Measurements from ENCODE around the gene TTC5. TPM values are rescaled to one million over a fixed set of nuclear protein-coding genes. Genes with fewer than 3 reads are reported as not detected.
A peak's percentile ranks its signal among the peaks of the same experiment; 100 is the strongest.
"Not testable (repeated sequence)": the region's sequence is repeated elsewhere in the genome, so short reads cannot be mapped to it uniquely, and the experiment has no call there.

Gene TTC5
- total and polyA plus RNA-seq, 3 experiments from 2014 or later = 21.5 to 35.0 (median 33.2) TPM

- POLR2A ChIA-PET; CTCF ChIA-PET; DNase-seq; H3K4me1 ChIP-seq (ENCODE audit: insufficient read depth, low read length); H3K4me1 Mint-ChIP-seq; H3K9me3 Mint-ChIP-seq; H3K27me3 Mint-ChIP-seq; H3K27ac Mint-ChIP-seq; H3K4me3 Mint-ChIP-seq; H3K27ac ChIP-seq (ENCODE audit: low read depth, low read length); H3K9me3 ChIP-seq (ENCODE audit: low read length); H3K36me3 ChIP-seq (ENCODE audit: insufficient read depth, low read length); H3K27me3 ChIP-seq (ENCODE audit: insufficient read depth, low read length, poor library complexity, severe bottlenecking); H3K4me3 ChIP-seq (ENCODE audit: low read length): not testable (repeated sequence)
- H3K36me3 Mint-ChIP-seq = peaks cover 6 to 32% (median 11%) of the 10 kb centered on the region in 3 donors
Measured at GRCh38 chr14:20264361-20264760, 41.4 kb downstream of the TTC5 start.

- Mint-ChIP-seq H3K27ac (no peak overlapping the region), H3K27me3 (no peaks in the 10 kb centered on the region), H3K9me3 (peaks cover 0 to 1% (median 0%) of the 10 kb centered on the region in 5 donors), H3K4me1 (no peaks in the 10 kb centered on the region), H3K36me3 (peaks cover 6 to 29% (median 11%) of the 10 kb centered on the region in 3 donors), H3K4me3 (no peak overlapping the region)
- no peaks in the 10 kb centered on the region for H3K27me3 ChIP-seq (ENCODE audit: insufficient read depth, low read length, poor library complexity, severe bottlenecking)
- ChIA-PET POLR2A (no interaction called here), CTCF (no interaction called here)
- H3K9me3 ChIP-seq (ENCODE audit: low read length) = no peaks in the 10 kb centered on the region
- no peaks in the 10 kb centered on the region for H3K4me1 ChIP-seq (ENCODE audit: insufficient read depth, low read length)
- peak overlapping the region; percentile 8 for H3K27ac ChIP-seq (ENCODE audit: low read depth, low read length)
- no peak overlapping the region for H3K4me3 ChIP-seq (ENCODE audit: low read length)
- no peak for DNase-seq
- no peaks in the 10 kb centered on the region for H3K36me3 ChIP-seq (ENCODE audit: insufficient read depth, low read length)
Measured at GRCh38 chr14:20262642-20263128, 43.1 kb downstream of the TTC5 start.

GRCh38 chr14:20247646-20248246, 58.0 kb downstream of the TTC5 start:
- Mint-ChIP-seq H3K27me3 (no peaks in the 10 kb centered on the region), H3K4me1 (no peaks in the 10 kb centered on the region), H3K4me3 (no peak overlapping the region), H3K9me3 (peaks cover 4 to 25% (median 12%) of the 10 kb centered on the region in 5 donors), H3K36me3 (peaks cover 4 to 15% (median 5%) of the 10 kb centered on the region in 3 donors), H3K27ac (no peak overlapping the region)
- no peaks in the 10 kb centered on the region for H3K27me3 ChIP-seq (ENCODE audit: insufficient read depth, low read length, poor library complexity, severe bottlenecking)
- ChIA-PET POLR2A (no interaction called here), CTCF (no interaction called here)
- H3K4me3 ChIP-seq (ENCODE audit: low read length) = no peak overlapping the region
- H3K9me3 ChIP-seq (ENCODE audit: low read length) = no peaks in the 10 kb centered on the region
- H3K27ac ChIP-seq (ENCODE audit: low read depth, low read length) = no peak overlapping the region
- no peak for DNase-seq
- no peaks in the 10 kb centered on the region for H3K4me1 ChIP-seq (ENCODE audit: insufficient read depth, low read length)
- no peaks in the 10 kb centered on the region for H3K36me3 ChIP-seq (ENCODE audit: insufficient read depth, low read length)

Other genes with a start within 250 kb of the TTC5 start
- gene OR4L1, start 245.9 kb downstream of the TTC5 start, total RNA-seq = not detected
- not detected for gene OR4L1, start 245.9 kb downstream of the TTC5 start, polyA plus RNA-seq
- not detected for gene OR4K17, start 195.2 kb downstream of the TTC5 start, total RNA-seq
- gene OR4K17, start 195.2 kb downstream of the TTC5 start, polyA plus RNA-seq = not detected
- not detected for gene OR4N5, start 167.1 kb downstream of the TTC5 start, total RNA-seq
- gene OR4N5, start 167.1 kb downstream of the TTC5 start, polyA plus RNA-seq = not detected
- not detected for gene OR11G2, start 115.1 kb downstream of the TTC5 start, total RNA-seq
- not detected for gene OR11G2, start 115.1 kb downstream of the TTC5 start, polyA plus RNA-seq
- not detected for gene OR11H6, start 82.2 kb downstream of the TTC5 start, total RNA-seq
- gene OR11H6, start 82.2 kb downstream of the TTC5 start, polyA plus RNA-seq = not detected
- gene OR11H7, start 77.0 kb downstream of the TTC5 start, total RNA-seq = not detected
- not detected for gene OR11H7, start 77.0 kb downstream of the TTC5 start, polyA plus RNA-seq
- gene OR11H4, start 66.7 kb downstream of the TTC5 start, total RNA-seq = not detected
- gene OR11H4, start 66.7 kb downstream of the TTC5 start, polyA plus RNA-seq = not detected
- gene CCNB1IP1, start 27.3 kb upstream of the TTC5 start, total RNA-seq = 10 to 100 TPM; 43.6 to 50.5 TPM
- gene CCNB1IP1, start 27.3 kb upstream of the TTC5 start, polyA plus RNA-seq = 16.8 TPM
- 10 to 100 TPM; 35.0 to 41.3 TPM for gene PARP2, start 37.7 kb upstream of the TTC5 start, total RNA-seq
- 13.6 TPM for gene PARP2, start 37.7 kb upstream of the TTC5 start, polyA plus RNA-seq
- gene TEP1, start 107.5 kb upstream of the TTC5 start, total RNA-seq = 10 to 100 TPM; 31.7 to 33.0 TPM
- gene TEP1, start 107.5 kb upstream of the TTC5 start, polyA plus RNA-seq = 9.1 TPM
- gene KLHL33, start 130.2 kb upstream of the TTC5 start, total RNA-seq = under 1 TPM; 0.09 TPM
- gene KLHL33, start 130.2 kb upstream of the TTC5 start, polyA plus RNA-seq = 0.12 TPM
- gene OSGEP, start 148.9 kb upstream of the TTC5 start, total RNA-seq = 10 to 100 TPM; 58.0 to 58.1 TPM
- gene OSGEP, start 148.9 kb upstream of the TTC5 start, polyA plus RNA-seq = 48.9 TPM
- gene APEX1, start 149.3 kb upstream of the TTC5 start, total RNA-seq = 100 to 1,000 TPM; 242 to 248 TPM
- gene APEX1, start 149.3 kb upstream of the TTC5 start, polyA plus RNA-seq = 117 TPM
- 10 to 100 TPM; 29.5 to 33.5 TPM for gene PIP4P1, start 155.5 kb upstream of the TTC5 start, total RNA-seq
- 36.4 TPM for gene PIP4P1, start 155.5 kb upstream of the TTC5 start, polyA plus RNA-seq
- 100 to 1,000 TPM; 181 to 188 TPM for gene PNP, start 163.5 kb upstream of the TTC5 start, total RNA-seq
- gene PNP, start 163.5 kb upstream of the TTC5 start, polyA plus RNA-seq = 84.0 TPM
- gene RNASE10, start 199.6 kb upstream of the TTC5 start, total RNA-seq = under 1 TPM in 1 of 2 experiments, not detected in 1; 0.31 TPM
- gene RNASE10, start 199.6 kb upstream of the TTC5 start, polyA plus RNA-seq = not detected